HG03066 (cell line): ENCODE measurements around the gene OCEL1.
A peak's percentile ranks its signal among the peaks of the same experiment; 100 is the strongest.
"Not testable (repeated sequence)": the region's sequence is repeated elsewhere in the genome, so short reads cannot be mapped to it uniquely, and the experiment has no call there.

Experiments
- ATAC-seq: cut with Tn5 transposase; IDR thresholded peaks from one replicate; pipeline ENCODE4 v1.9.1; 2021; ENCODE audit warnings: low read depth; ENCODE audit not compliant: unreplicated experiment

Gene OCEL1

GRCh38 chr19:17226002-17226933, at the start of gene OCEL1:
Gene OCEL1, plus strand, starts transcription at chr19:17226226. Its CDS starts 22 bp downstream, at chr19:17226248.
- ATAC-seq: peak; percentile 86

- ATAC-seq: no peak
These were observed 47.7 kb upstream of the OCEL1 start for GRCh38 chr19:17178291-17178690.

- ATAC-seq: no peak
These were observed 44.9 kb upstream of the OCEL1 start for GRCh38 chr19:17180997-17181702.

GRCh38 chr19:17183271-17183761, 42.7 kb upstream of the OCEL1 start:
- ATAC-seq: no peak

GRCh38 chr19:17183858-17184321, 42.1 kb upstream of the OCEL1 start:
- no peak for ATAC-seq

GRCh38 chr19:17184371-17184841, 41.6 kb upstream of the OCEL1 start:
- no peak for ATAC-seq

GRCh38 chr19:17185590-17185989, 40.4 kb upstream of the OCEL1 start:
- no peak for ATAC-seq

GRCh38 chr19:17191736-17192135, 34.3 kb upstream of the OCEL1 start:
- ATAC-seq: not testable (repeated sequence)

- ATAC-seq: no peak
These were observed 33.3 kb upstream of the OCEL1 start for GRCh38 chr19:17192751-17193150.

- no peak for ATAC-seq
These were observed 31.4 kb upstream of the OCEL1 start for GRCh38 chr19:17194608-17195007.

- no peak for ATAC-seq
These were observed 30.9 kb upstream of the OCEL1 start for GRCh38 chr19:17195106-17195505.

- ATAC-seq: no peak
These were observed 29.4 kb upstream of the OCEL1 start for GRCh38 chr19:17196610-17197009.

GRCh38 chr19:17197666-17198065, 28.4 kb upstream of the OCEL1 start:
- no peak for ATAC-seq

- no peak for ATAC-seq
These were observed 25.5 kb upstream of the OCEL1 start for GRCh38 chr19:17200408-17201079.

- no peak for ATAC-seq
These were observed 23.8 kb upstream of the OCEL1 start for GRCh38 chr19:17202249-17202648.

- no peak for ATAC-seq
These were observed 23.3 kb upstream of the OCEL1 start for GRCh38 chr19:17202713-17203112.

- ATAC-seq: no peak
These were observed 20.5 kb upstream of the OCEL1 start for GRCh38 chr19:17205237-17206140.

- ATAC-seq: no peak
These were observed 19.1 kb upstream of the OCEL1 start for GRCh38 chr19:17206736-17207581.
